GM23338 (cell line): Measurements from ENCODE around the gene MRPL23.

ENCODE experiments used
- CREB1 ChIP-seq: fragments of 250-450 bp; sonication (Bioruptor Pico); IDR thresholded peaks from 2 replicates; pipeline ENCODE4 v1.5.0; 2020; ENCODE audit warnings: low read depth, mild to moderate bottlenecking, moderate library complexity
- EZH2 ChIP-seq: fragments of 200-600 bp; sonication (generic); IDR thresholded peaks from one replicate; pipeline ENCODE4 v1.8.0; 2017; ENCODE audit warnings: antibody characterized with exemption, mild to moderate bottlenecking, low read depth; ENCODE audit not compliant: unreplicated experiment
- EZH2phosphoT487 ChIP-seq: fragments of 200-600 bp; sonication (generic); IDR thresholded peaks from one replicate; pipeline ENCODE4 v1.8.1; 2018; ENCODE audit warnings: antibody characterized with exemption; ENCODE audit not compliant: unreplicated experiment
- POLR2AphosphoS5 ChIP-seq: IDR thresholded peaks from 2 replicates; pipeline ENCODE4 v1.6.1; 2016; ENCODE audit warnings: antibody characterized with exemption, low read depth
- REST ChIP-seq: IDR thresholded peaks from one replicate; pipeline ENCODE4 v1.6.1; 2018; ENCODE audit warnings: antibody characterized with exemption; ENCODE audit not compliant: unreplicated experiment
- ZNF331 ChIP-seq: fragments of 250-450 bp; sonication (Bioruptor Pico); IDR thresholded peaks from 2 replicates; pipeline ENCODE4 v1.5.0; 2020; ENCODE audit warnings: low read depth, mild to moderate bottlenecking, moderate library complexity
- TF ChIP-seq, protein P1 (sequence below), 2 experiments: fragments of 200-600 bp in 1 of 2; sonication (generic) in 1 of 2; conservative IDR thresholded peaks; 2 replicates each; pipeline versions ENCODE4 v1.5.1 to v1.6.1; 2016 to 2017; ENCODE audit warnings: antibody characterized with exemption in 2 of 2, low read depth in 2 of 2, mild to moderate bottlenecking in 2 of 2, moderate library complexity in 1 of 2
- TF ChIP-seq, protein P2 (sequence below): IDR thresholded peaks from 2 replicates; pipeline ENCODE4 v1.6.1; 2016; ENCODE audit warnings: antibody characterized with exemption

DNA sequence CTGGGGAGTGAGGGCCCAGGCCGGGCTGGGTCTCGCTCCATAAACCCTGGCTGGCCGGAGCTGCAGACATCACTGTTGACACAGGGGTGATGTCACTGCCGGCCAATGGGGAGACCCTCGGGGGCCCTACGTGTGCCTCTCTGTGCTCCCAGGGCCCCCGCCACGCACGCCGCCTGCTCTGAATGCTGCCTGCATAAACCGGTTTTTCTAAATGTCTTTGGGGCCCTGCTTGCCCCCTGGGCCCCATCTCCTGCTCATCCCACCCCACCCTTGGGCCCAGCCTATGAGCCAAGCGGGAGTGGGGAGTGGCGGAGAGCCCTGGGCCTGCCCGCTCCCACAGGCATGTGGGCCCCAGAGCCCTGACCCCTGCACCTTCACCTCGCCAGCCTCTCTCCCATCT lies 42.8 kb downstream of the MRPL23 start:
- TF ChIP-seq, protein P1, sequence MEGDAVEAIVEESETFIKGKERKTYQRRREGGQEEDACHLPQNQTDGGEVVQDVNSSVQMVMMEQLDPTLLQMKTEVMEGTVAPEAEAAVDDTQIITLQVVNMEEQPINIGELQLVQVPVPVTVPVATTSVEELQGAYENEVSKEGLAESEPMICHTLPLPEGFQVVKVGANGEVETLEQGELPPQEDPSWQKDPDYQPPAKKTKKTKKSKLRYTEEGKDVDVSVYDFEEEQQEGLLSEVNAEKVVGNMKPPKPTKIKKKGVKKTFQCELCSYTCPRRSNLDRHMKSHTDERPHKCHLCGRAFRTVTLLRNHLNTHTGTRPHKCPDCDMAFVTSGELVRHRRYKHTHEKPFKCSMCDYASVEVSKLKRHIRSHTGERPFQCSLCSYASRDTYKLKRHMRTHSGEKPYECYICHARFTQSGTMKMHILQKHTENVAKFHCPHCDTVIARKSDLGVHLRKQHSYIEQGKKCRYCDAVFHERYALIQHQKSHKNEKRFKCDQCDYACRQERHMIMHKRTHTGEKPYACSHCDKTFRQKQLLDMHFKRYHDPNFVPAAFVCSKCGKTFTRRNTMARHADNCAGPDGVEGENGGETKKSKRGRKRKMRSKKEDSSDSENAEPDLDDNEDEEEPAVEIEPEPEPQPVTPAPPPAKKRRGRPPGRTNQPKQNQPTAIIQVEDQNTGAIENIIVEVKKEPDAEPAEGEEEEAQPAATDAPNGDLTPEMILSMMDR (conservative IDR thresholded peaks at IDR 0.05; ENCODE audit: low read depth in 2 of 2), result no peak
- TF ChIP-seq CREB1 (CRISPR knock-in tag) (no peak), EZH2 (no peak), POLR2AphosphoS5 (no peak), ZNF331 (no peak), REST (no peak), EZH2phosphoT487 (no peak)
- TF ChIP-seq, protein P2, sequence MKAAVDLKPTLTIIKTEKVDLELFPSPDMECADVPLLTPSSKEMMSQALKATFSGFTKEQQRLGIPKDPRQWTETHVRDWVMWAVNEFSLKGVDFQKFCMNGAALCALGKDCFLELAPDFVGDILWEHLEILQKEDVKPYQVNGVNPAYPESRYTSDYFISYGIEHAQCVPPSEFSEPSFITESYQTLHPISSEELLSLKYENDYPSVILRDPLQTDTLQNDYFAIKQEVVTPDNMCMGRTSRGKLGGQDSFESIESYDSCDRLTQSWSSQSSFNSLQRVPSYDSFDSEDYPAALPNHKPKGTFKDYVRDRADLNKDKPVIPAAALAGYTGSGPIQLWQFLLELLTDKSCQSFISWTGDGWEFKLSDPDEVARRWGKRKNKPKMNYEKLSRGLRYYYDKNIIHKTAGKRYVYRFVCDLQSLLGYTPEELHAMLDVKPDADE, result no peak
